ENCODE results near the gene SLIT3.

The SLIT3 gene

GRCh38 chr5:168788107-168788506 is 512.8 kb downstream of the SLIT3 start:
- no peak for DNase-seq (ENCODE audit: low read depth in 4 of 4, low spot score in 1 of 4)

- no peak for DNase-seq (ENCODE audit: low read depth in 4 of 4, low spot score in 1 of 4)
These were observed 514.8 kb downstream of the SLIT3 start for GRCh38 chr5:168786147-168786546.

GRCh38 chr5:168784454-168784853 is 516.5 kb downstream of the SLIT3 start:
- no peak for DNase-seq (ENCODE audit: low read depth in 4 of 4, low spot score in 1 of 4)

GRCh38 chr5:168781941-168782571 is 518.9 kb downstream of the SLIT3 start:
- DNase-seq (ENCODE audit: low read depth in 4 of 4, low spot score in 1 of 4): no peak

- no peak for DNase-seq (ENCODE audit: low read depth in 4 of 4, low spot score in 1 of 4)
These were observed 520.1 kb downstream of the SLIT3 start for GRCh38 chr5:168780888-168781287.

- DNase-seq (ENCODE audit: low read depth in 4 of 4, low spot score in 1 of 4): no peak
These were observed 521.6 kb downstream of the SLIT3 start for GRCh38 chr5:168779333-168779732.

- no peak for DNase-seq (ENCODE audit: low read depth in 4 of 4, low spot score in 1 of 4)
These were observed 522.4 kb downstream of the SLIT3 start for GRCh38 chr5:168778536-168778935.

GRCh38 chr5:168777651-168778050 is 523.3 kb downstream of the SLIT3 start:
- no peak for DNase-seq (ENCODE audit: low read depth in 4 of 4, low spot score in 1 of 4)

GRCh38 chr5:168776070-168776469 is 524.9 kb downstream of the SLIT3 start:
- DNase-seq (ENCODE audit: low read depth in 4 of 4, low spot score in 1 of 4): no peak

- DNase-seq (ENCODE audit: low read depth in 4 of 4, low spot score in 1 of 4): no peak
These were observed 527.7 kb downstream of the SLIT3 start for GRCh38 chr5:168773226-168773625.

- DNase-seq (ENCODE audit: low read depth in 4 of 4, low spot score in 1 of 4): no peak
These were observed 528.5 kb downstream of the SLIT3 start for GRCh38 chr5:168772316-168772961.

GRCh38 chr5:168771678-168772077 is 529.3 kb downstream of the SLIT3 start:
- DNase-seq (ENCODE audit: low read depth in 4 of 4, low spot score in 1 of 4): no peak

- no peak for DNase-seq (ENCODE audit: low read depth in 4 of 4, low spot score in 1 of 4)
These were observed 529.9 kb downstream of the SLIT3 start for GRCh38 chr5:168770996-168771395.

GRCh38 chr5:168770036-168770498 is 530.9 kb downstream of the SLIT3 start:
- no peak for DNase-seq (ENCODE audit: low read depth in 4 of 4, low spot score in 1 of 4)

- no peak for DNase-seq (ENCODE audit: low read depth in 4 of 4, low spot score in 1 of 4)
These were observed 532.8 kb downstream of the SLIT3 start for GRCh38 chr5:168768172-168768571.

- DNase-seq (ENCODE audit: low read depth in 4 of 4, low spot score in 1 of 4): no peak
These were observed 534.6 kb downstream of the SLIT3 start for GRCh38 chr5:168766426-168766700.

GRCh38 chr5:168765551-168766425 is 535.2 kb downstream of the SLIT3 start:
- DNase-seq (ENCODE audit: low read depth in 4 of 4, low spot score in 1 of 4): no peak

- DNase-seq (ENCODE audit: low read depth in 4 of 4, low spot score in 1 of 4): no peak
These were observed 535.8 kb downstream of the SLIT3 start for GRCh38 chr5:168765086-168765550.

- DNase-seq (ENCODE audit: low read depth in 4 of 4, low spot score in 1 of 4): no peak
These were observed 544.2 kb downstream of the SLIT3 start for GRCh38 chr5:168756453-168757391.

GRCh38 chr5:168755548-168756093 is 545.3 kb downstream of the SLIT3 start:
- no peak for DNase-seq (ENCODE audit: low read depth in 4 of 4, low spot score in 1 of 4)
